Nephron (organoid): ENCODE data around the gene ZNF507.

Experiments used
- H3K27ac Mint-ChIP-seq, 3 experiments: 2 replicates each; pipeline ENCODE4 v1.8.0; 2020; ENCODE audit warnings: mixed read lengths in 3 of 3, mild to moderate bottlenecking in 2 of 3, moderate library complexity in 1 of 3
- H3K27me3 Mint-ChIP-seq: 2 replicates; pipeline ENCODE4 v1.8.0; 2021; ENCODE audit warnings: low read depth, mild to moderate bottlenecking, moderate library complexity, mixed read lengths
- H3K36me3 Mint-ChIP-seq: 2 replicates; pipeline ENCODE4 v1.8.0; 2020; ENCODE audit warnings: low read depth, mixed read lengths
- H3K4me1 Mint-ChIP-seq: 2 replicates; pipeline ENCODE4 v1.8.0; 2020; ENCODE audit warnings: mixed read lengths
- H3K4me3 Mint-ChIP-seq, 3 experiments: 2 replicates each; pipeline ENCODE4 v1.8.0; 2020; ENCODE audit warnings: mild to moderate bottlenecking in 3 of 3, mixed read lengths in 3 of 3, moderate library complexity in 2 of 3
- H3K9me3 Mint-ChIP-seq: 2 replicates; pipeline ENCODE4 v1.8.0; 2020; ENCODE audit warnings: mixed read lengths
- TF ChIP-seq, protein P1 (sequence below), 3 experiments: fragments of 200-600 bp; sonication (generic); IDR thresholded peaks; one replicate each; pipeline ENCODE4 v1.5.0; 2021; ENCODE audit warnings: antibody characterized with exemption in 3 of 3; ENCODE audit not compliant: unreplicated experiment in 3 of 3

ZNF507 gene

GRCh38 chr19:32342695-32343094 is 2.7 kb upstream of the ZNF507 start:
- H3K27me3 Mint-ChIP-seq = peaks cover 7% of the 10 kb centered on the region
- H3K9me3 Mint-ChIP-seq = no peaks in the 10 kb centered on the region
- H3K4me1 Mint-ChIP-seq = peaks cover 11% of the 10 kb centered on the region
- no peaks in the 10 kb centered on the region for H3K36me3 Mint-ChIP-seq
- H3K27ac Mint-ChIP-seq = no peak overlapping the region
- TF ChIP-seq, protein P1, sequence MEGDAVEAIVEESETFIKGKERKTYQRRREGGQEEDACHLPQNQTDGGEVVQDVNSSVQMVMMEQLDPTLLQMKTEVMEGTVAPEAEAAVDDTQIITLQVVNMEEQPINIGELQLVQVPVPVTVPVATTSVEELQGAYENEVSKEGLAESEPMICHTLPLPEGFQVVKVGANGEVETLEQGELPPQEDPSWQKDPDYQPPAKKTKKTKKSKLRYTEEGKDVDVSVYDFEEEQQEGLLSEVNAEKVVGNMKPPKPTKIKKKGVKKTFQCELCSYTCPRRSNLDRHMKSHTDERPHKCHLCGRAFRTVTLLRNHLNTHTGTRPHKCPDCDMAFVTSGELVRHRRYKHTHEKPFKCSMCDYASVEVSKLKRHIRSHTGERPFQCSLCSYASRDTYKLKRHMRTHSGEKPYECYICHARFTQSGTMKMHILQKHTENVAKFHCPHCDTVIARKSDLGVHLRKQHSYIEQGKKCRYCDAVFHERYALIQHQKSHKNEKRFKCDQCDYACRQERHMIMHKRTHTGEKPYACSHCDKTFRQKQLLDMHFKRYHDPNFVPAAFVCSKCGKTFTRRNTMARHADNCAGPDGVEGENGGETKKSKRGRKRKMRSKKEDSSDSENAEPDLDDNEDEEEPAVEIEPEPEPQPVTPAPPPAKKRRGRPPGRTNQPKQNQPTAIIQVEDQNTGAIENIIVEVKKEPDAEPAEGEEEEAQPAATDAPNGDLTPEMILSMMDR (IDR thresholded peaks at IDR 0.05; ENCODE audit: unreplicated experiment in 3 of 3) = no peak
- peak overlapping the region in 2 of 3 experiments; percentile 14 to 56 for H3K4me3 Mint-ChIP-seq

DNA sequence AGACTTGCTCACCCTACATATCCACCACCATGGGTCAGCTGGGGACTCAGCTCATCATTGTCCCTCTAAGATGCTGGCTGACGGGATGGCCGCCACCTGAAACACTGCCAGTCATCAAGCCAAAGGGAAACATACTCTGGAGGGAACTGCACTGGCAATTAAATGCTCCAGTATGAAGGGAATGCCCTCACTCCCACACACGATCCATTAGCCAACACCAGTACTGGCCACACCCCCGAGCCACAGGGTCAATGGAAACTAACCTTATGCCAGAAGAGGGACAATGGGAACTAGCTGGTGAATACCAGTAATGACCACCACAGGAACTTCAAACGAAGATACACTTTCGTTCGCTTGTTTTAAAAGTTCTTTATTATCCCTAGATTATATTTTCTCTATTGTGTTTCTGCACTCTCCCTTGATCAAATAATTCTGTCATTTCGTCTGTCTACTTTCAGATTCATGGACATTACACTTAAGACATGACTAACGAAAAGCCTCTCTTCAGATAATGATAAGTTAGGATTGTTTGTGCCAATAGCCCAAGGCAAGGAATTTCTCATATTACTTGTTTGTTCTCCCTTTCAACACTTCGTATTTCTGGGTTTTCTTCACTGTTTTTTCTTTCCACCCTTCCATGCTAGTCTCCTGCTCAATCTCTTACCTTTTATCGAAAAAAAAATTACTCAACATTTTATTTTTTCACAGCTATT is 1.7 kb upstream of the ZNF507 start:
- TF ChIP-seq, protein P1 (IDR thresholded peaks at IDR 0.05; ENCODE audit: unreplicated experiment in 3 of 3) = no peak
- Mint-ChIP-seq H3K27me3 (peaks cover 3% of the 10 kb centered on the region), H3K27ac (peak overlapping the region in 1 of 3 experiments; percentile 19), H3K9me3 (no peaks in the 10 kb centered on the region), H3K4me1 (peaks cover 13% of the 10 kb centered on the region), H3K4me3 (peak overlapping the region; percentile 50 to 70 (median 55)), H3K36me3 (peaks cover 2% of the 10 kb centered on the region)

GRCh38 chr19:32346901-32347300 is 1.5 kb downstream of the ZNF507 start:
- H3K36me3 Mint-ChIP-seq = peaks cover 30% of the 10 kb centered on the region
- H3K27me3 Mint-ChIP-seq = no peaks in the 10 kb centered on the region
- TF ChIP-seq, protein P1 (IDR thresholded peaks at IDR 0.05; ENCODE audit: unreplicated experiment in 3 of 3) = no peak
- peaks cover 37% of the 10 kb centered on the region for H3K4me1 Mint-ChIP-seq
- peak overlapping the region in 2 of 3 experiments; percentile 65 to 93 for H3K27ac Mint-ChIP-seq
- peak overlapping the region; percentile 89 to 96 (median 95) for H3K4me3 Mint-ChIP-seq
- H3K9me3 Mint-ChIP-seq = no peaks in the 10 kb centered on the region

DNA sequence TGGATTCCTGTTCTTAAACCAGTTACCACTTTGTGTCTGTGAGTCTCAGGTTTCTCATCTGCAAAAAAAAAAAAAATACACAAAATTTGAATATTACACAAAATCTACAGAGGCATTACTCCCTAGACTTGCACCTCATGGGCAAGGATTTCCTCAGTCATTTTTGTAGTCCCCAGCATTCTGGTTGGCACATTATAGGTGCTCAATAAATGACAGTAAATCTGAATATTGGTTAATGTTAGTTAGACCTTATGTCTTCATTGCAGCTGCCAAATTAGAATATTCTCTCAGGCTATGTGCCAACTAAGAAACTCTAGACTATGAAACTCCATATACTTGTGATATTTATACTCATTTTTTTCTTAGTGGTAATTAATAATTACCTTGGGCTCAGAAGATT is 2.2 kb downstream of the ZNF507 start:
- Mint-ChIP-seq H3K4me3 (peak overlapping the region; percentile 64 to 96 (median 95)), H3K27ac (peak overlapping the region in 1 of 3 experiments; percentile 38), H3K36me3 (peaks cover 36% of the 10 kb centered on the region), H3K9me3 (no peaks in the 10 kb centered on the region), H3K27me3 (no peaks in the 10 kb centered on the region), H3K4me1 (peaks cover 38% of the 10 kb centered on the region)
- TF ChIP-seq, protein P1 (IDR thresholded peaks at IDR 0.05; ENCODE audit: unreplicated experiment in 3 of 3) = no peak

GRCh38 chr19:32349051-32349450 is 3.6 kb downstream of the ZNF507 start:
- TF ChIP-seq, protein P1 (IDR thresholded peaks at IDR 0.05; ENCODE audit: unreplicated experiment in 3 of 3) = no peak
- Mint-ChIP-seq H3K27ac (no peak overlapping the region), H3K4me3 (peak overlapping the region in 2 of 3 experiments; percentile 51 to 57), H3K4me1 (peaks cover 38% of the 10 kb centered on the region), H3K9me3 (no peaks in the 10 kb centered on the region), H3K36me3 (peaks cover 51% of the 10 kb centered on the region), H3K27me3 (no peaks in the 10 kb centered on the region)
